ENCODE data around the gene QSOX1. TPM values are rescaled to one million over a fixed set of nuclear protein-coding genes. Genes with fewer than 3 reads are reported as not detected.

Gene QSOX1
- total RNA-seq, 4 donors from 2014 or later = 65.9 to 124 (median 93.7) TPM

DNA sequence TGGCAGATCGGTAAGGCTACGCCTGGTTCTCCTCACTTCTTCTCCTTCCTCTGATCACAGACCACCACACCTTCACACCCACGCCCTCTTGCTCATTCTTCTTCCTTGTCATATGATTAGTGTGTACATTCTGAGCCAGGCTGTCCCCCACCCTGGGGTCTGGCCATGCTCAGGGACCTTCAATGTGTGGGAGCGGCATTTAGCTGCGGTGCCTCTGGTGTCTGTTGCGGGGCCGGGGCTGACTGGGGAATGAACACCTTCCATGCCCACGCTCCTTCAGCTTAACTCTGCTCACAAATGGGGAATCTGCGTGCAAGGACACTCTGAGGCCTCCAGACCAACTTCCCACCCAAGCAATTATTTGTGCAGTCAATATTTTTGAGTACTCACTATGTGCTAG, 29.4 kb downstream of the QSOX1 start:
- in situ Hi-C loops (cut with MboI; ENCODE audit: low sequenced_read_pairs in 4 of 4) = loop anchor here in 3 of 4 donors (25.0 kb wide), 2 partner anchors 97 to 472 kb away; no protein-coding TSS in a partner anchor
- H3K4me3 ChIP-seq = no peak overlapping the region
- H3K27ac ChIP-seq = no peak overlapping the region
- peak in 1 of 2 donors; percentile 4 for DNase-seq
- H3K27me3 ChIP-seq = no peaks in the 10 kb centered on the region
- intact Hi-C loops (cut with DNase I; ENCODE audit: low total_unique reads) = no loop called here
- H3K9me3 ChIP-seq = no peaks in the 10 kb centered on the region
- H3K4me1 ChIP-seq = peaks cover 0 to under 1% of the 10 kb centered on the region in 2 donors
- peaks cover 0 to 77% of the 10 kb centered on the region in 2 donors for H3K36me3 ChIP-seq
- ATAC-seq = no peak
- TF ChIP-seq, protein P1, sequence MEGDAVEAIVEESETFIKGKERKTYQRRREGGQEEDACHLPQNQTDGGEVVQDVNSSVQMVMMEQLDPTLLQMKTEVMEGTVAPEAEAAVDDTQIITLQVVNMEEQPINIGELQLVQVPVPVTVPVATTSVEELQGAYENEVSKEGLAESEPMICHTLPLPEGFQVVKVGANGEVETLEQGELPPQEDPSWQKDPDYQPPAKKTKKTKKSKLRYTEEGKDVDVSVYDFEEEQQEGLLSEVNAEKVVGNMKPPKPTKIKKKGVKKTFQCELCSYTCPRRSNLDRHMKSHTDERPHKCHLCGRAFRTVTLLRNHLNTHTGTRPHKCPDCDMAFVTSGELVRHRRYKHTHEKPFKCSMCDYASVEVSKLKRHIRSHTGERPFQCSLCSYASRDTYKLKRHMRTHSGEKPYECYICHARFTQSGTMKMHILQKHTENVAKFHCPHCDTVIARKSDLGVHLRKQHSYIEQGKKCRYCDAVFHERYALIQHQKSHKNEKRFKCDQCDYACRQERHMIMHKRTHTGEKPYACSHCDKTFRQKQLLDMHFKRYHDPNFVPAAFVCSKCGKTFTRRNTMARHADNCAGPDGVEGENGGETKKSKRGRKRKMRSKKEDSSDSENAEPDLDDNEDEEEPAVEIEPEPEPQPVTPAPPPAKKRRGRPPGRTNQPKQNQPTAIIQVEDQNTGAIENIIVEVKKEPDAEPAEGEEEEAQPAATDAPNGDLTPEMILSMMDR (IDR thresholded peaks at IDR 0.05 in 4 of 5, conservative IDR thresholded peaks at IDR 0.05 in 1 of 5) = no peak
- no peak for TF ChIP-seq POLR2A (IDR thresholded peaks at IDR 0.05)

- peaks cover 0 to 85% of the 10 kb centered on the region in 2 donors for H3K36me3 ChIP-seq
- no peak for DNase-seq
Measured at GRCh38 chr1:180185281-180185680, 30.6 kb downstream of the QSOX1 start.

GRCh38 chr1:180185971-180186645, 31.4 kb downstream of the QSOX1 start:
- Histone ChIP-seq H3K27me3 (no peaks in the 10 kb centered on the region), H3K4me1 (no peaks in the 10 kb centered on the region), H3K9me3 (no peaks in the 10 kb centered on the region), H3K27ac (no peak overlapping the region), H3K4me3 (no peak overlapping the region), H3K36me3 (peaks cover 2 to 89% of the 10 kb centered on the region in 2 donors)
- no peak for TF ChIP-seq POLR2A (IDR thresholded peaks at IDR 0.05)
- TF ChIP-seq, protein P1 (IDR thresholded peaks at IDR 0.05 in 4 of 5, conservative IDR thresholded peaks at IDR 0.05 in 1 of 5) = no peak
- DNase-seq (no peak), ATAC-seq (no peak)
- intact Hi-C loops (cut with DNase I; ENCODE audit: low total_unique reads) = no loop called here
- in situ Hi-C loops (cut with MboI; ENCODE audit: low sequenced_read_pairs in 4 of 4) = loop anchor here in 3 of 4 donors (25.0 kb wide), 2 partner anchors 99 to 474 kb away; no protein-coding TSS in a partner anchor

More at GRCh38 chr1:180185281-180185680, 30.6 kb downstream of the QSOX1 start:
- Histone ChIP-seq H3K4me3 (no peak overlapping the region), H3K27me3 (no peaks in the 10 kb centered on the region), H3K4me1 (no peaks in the 10 kb centered on the region), H3K9me3 (no peaks in the 10 kb centered on the region), H3K27ac (no peak overlapping the region)
- ATAC-seq = no peak
- intact Hi-C loops (cut with DNase I; ENCODE audit: low total_unique reads) (no loop called here), in situ Hi-C loops (cut with MboI; ENCODE audit: low sequenced_read_pairs in 4 of 4) (loop anchor here in 3 of 4 donors (25.0 kb wide), 2 partner anchors 98 to 473 kb away; no protein-coding TSS in a partner anchor)
- TF ChIP-seq POLR2A (IDR thresholded peaks at IDR 0.05) = no peak
- TF ChIP-seq, protein P1 (IDR thresholded peaks at IDR 0.05 in 4 of 5, conservative IDR thresholded peaks at IDR 0.05 in 1 of 5) = no peak

- in situ Hi-C loops (cut with MboI; ENCODE audit: low sequenced_read_pairs in 4 of 4) (loop anchor here in 3 of 4 donors (25.0 kb wide), 2 partner anchors 100 to 475 kb away; no protein-coding TSS in a partner anchor), intact Hi-C loops (cut with DNase I; ENCODE audit: low total_unique reads) (no loop called here)
- DNase-seq (no peak), ATAC-seq (no peak)
- no peak overlapping the region for H3K4me3 ChIP-seq
- no peaks in the 10 kb centered on the region for H3K4me1 ChIP-seq
- H3K36me3 ChIP-seq = peaks cover 2 to 93% of the 10 kb centered on the region in 2 donors
- TF ChIP-seq, protein P1 (IDR thresholded peaks at IDR 0.05 in 4 of 5, conservative IDR thresholded peaks at IDR 0.05 in 1 of 5) = no peak
- TF ChIP-seq POLR2A (IDR thresholded peaks at IDR 0.05) = no peak
- no peak overlapping the region for H3K27ac ChIP-seq
- H3K9me3 ChIP-seq = no peaks in the 10 kb centered on the region
- no peaks in the 10 kb centered on the region for H3K27me3 ChIP-seq
Measured at GRCh38 chr1:180186831-180187230, 32.2 kb downstream of the QSOX1 start.
